Stimulated activated CD8-positive, alpha-beta memory T cell treated with anti-CD3 and anti-CD28 coated beads, Interleukin-15, amount 100 ng/mL, for 1 hour (primary cell): ENCODE results near the gene FAM240A.

ENCODE experiments used
- DNase-seq: peaks from one replicate; pipeline ENCODE4 v3.0.0-alpha.2; 2020; ENCODE audit warnings: low read depth

Gene FAM240A

DNA sequence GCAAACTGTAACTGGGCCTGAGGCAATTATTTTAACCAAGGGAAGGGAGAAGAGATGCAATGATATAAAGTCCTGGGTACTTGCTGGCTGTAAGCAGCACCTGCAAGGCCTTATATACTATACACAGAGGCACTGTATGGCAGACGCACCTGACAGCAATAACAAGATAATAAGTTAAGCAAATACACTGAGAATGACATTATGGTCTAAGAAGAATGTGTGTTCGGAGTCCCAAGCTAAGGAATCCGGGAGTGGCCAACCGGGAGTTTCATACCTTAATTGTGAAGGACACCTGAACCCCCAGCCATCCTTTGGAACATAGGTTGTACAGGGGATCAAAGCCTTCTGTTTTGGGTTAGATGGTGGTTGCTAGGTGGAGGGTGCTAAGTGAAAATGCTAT lies 13.7 kb downstream of the FAM240A start:
- no peak for DNase-seq

DNA sequence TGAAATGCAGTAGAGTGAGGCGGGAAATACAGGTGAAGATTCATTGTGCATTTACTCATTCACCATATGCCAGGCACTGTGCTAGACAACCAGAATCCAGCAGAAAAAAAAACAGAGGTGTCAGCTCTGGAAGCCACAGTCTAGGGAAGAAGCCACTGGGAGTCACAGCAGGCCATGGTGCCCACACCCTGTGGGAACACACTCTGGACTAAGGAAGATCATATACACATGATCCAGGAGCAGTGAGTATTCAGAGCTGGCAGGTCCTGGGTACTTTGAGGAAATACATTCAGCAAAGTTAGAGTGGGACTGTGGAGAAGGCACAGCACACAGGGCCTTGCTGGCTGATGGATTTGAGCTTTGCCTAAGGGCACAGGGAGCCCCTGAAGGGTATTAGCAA lies 14.8 kb downstream of the FAM240A start:
- no peak for DNase-seq

DNA sequence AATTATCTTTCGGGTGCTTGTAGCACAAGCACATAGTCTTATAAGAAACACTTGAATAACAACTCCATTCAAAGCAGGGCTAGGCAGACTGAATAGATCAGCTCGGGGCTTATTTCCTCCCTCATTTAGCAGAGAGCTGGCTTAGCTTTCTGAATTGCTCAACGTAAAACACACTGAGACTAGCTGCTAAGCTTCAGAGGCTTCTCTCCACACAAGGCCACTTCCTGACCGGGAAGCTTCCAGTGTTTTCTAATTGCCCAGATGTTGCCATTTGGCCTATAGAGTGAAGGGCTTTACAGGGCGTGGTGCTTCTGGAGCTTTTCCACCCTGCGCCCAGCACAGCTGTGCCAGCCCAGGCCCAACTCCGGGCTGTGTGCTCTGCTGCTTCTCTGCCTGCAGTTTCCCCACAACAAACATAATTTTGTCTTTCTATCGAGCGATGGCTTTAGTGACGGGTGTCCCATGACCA lies 16.6 kb downstream of the FAM240A start:
- DNase-seq = no peak

DNA sequence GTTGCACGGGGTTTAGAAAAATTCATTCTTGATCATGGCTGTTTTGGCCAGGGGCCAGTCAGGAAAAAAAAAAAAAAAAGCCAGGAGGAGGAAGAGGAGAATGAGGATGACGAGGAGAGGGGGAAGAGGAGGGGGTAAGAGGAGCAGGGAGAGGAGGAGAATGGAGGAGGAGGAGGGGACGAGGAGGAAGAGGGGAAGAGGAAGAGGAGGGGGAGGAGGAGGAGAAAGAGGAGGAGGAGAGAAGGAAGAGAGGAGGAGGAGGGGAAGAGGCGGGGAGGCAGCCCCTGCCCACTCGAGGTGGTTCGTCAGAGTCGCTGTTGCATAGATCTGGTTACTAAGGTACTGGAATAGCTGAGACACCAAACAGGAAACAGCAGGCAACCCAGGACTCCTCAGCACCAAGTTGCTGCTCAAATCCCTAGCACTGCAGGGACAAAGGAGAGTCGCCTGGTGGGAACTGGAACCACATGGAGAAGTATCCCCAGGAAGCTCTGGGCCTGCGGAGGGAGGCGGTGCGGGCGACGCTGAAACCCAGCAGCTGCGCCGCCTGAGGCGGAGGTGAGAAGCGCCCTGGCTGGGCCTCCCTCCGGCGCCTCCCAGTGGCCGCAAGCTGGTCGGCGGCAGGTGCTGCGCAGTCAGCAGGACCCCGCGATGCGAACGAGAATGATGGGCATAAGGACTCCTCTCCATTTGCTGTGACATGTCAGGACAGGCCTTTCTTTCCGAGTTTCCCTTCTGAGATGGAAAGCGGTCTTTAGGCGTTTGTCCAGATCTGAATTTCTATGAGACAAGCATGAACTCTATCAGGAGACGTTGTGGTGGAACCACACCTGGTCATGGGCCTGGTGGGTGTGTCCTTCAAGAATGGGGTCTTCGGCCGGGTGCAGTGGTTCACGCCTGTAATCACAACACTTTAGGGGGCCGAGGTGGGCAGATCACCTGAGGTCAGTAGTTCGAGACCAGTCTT lies 17.5 kb downstream of the FAM240A start:
- peak; percentile 60 for DNase-seq

DNA sequence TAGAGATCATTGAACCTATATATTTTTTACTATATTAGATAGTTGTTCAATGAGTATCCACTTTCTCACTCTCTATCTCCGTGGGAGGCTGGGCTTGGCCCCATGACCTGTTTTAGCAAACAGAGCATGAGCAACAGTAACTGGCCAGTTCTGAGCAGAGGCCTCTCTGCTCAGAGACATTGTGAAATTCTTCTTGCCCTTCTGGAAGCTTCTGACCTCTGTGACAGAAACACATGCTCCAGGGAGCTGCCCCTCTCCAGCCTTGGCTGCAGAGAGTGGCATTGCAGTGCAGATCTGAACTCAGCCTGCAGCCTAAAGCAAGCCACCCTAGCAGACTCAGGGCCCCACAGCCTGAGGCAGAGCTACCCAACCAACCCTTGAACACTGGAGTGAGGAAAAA lies 20.5 kb downstream of the FAM240A start:
- DNase-seq = no peak

DNA sequence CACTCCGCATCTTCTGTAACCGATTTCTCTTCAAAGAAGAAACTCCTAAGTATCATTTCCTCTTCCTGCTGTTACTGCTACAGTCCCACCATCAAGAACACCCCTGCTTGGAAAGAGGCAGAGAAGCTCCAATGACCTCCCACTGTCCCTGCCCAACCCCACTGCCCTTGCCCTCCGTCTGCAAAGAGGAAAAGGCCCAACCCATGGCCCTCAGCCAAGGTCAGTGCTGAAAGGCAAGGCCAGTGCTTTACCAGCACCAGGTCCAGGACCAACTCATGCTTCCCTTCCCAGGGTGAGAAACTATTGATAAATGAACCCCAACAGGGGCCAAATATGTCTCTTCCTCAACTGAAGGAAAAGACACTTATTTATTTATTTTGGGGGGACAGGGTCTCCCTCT lies 22.5 kb downstream of the FAM240A start:
- no peak for DNase-seq

DNA sequence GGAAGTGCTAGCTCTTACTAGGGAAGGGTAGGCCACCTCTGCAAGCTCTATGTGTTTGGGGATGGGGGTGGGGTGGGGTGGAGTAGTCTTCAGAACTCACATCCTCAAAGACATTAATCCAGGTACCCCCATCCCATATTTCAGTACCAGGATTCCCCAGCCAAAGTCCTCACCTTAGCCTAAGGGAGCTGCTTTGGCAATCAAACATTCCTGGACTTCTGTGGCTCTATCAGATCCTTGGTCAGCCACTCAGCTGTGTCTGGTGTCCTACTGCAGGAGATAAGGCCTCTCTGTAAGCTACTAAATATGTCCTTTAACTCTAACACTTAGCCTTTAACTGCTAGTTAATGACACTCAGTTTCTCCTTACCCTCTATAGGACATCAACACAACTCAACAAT lies 26.9 kb downstream of the FAM240A start:
- no peak for DNase-seq

DNA sequence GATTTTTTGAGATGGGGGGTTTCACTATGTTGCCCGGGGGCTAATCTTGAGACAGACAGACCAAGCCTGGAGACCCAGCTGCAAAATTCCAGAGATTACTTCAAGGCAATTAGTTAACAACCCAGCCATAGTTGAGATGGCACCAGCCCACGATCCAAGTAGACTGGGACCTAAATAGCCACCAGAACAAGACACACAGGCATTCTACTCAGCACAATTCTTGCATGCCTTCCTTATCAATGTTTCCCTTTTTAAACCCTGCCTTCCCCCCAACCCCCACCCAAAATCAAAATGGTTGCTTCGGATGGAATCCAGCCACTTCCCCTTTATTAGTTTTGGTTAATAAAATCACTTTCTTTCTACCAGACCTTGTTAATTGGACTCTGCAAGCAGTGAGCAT lies 28.6 kb downstream of the FAM240A start:
- DNase-seq = no peak

DNA sequence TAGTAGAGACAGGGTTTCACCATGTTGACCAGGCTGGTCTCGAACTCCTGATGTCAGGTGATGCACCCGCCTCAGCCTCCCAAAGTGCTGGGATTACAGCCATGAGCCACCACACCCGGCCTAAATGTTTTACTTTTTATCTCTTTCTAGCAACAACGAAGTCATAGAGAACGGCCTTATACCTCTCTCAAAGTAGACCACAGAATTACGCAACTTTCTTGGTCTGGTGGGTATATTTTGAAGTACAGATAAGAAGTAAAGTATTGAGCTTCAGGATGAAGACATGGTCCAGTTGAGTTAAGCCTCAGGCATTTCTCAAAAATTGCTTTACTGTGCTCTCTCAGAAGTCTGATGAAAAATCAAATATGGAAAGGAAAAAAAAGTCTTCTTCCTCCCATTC lies 30.6 kb downstream of the FAM240A start:
- DNase-seq = no peak

DNA sequence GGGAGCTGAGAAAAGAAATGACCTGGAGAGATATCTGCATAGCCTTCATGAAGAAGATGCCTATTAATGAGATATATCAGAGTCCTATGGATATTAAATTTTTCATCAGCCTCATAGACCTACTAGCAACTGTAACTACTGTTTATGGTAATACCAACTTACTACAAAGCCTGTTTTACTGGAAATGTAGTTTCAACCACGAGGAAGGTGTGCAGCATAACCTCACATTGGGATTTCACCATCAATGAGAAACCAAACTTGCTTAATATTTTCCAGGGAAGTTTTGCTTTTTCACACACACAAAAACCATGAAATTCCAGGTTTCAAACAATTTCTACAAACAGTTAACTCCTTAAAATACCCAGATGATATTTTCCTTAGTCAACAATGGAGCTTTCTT lies 31.4 kb downstream of the FAM240A start:
- no peak for DNase-seq

DNA sequence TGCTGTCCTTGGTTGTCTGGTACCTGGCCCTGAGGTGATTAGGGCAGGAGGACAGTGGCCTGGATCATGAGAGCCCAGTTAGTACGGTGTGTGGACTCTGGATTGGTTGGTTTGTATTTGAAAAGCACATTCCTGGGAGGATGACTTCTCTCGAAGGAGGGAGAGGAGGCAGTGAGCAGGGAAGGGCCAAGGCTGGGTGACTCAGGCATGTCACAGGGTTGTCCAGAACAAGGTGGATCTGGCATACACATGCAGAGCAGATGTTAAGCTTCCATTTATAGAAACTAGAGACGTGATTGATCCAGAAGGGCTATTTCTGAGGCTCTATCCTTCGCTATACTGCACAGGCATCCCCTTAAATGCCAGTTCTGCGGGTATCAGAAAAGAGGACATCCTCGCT lies 34.4 kb downstream of the FAM240A start:
- no peak for DNase-seq

DNA sequence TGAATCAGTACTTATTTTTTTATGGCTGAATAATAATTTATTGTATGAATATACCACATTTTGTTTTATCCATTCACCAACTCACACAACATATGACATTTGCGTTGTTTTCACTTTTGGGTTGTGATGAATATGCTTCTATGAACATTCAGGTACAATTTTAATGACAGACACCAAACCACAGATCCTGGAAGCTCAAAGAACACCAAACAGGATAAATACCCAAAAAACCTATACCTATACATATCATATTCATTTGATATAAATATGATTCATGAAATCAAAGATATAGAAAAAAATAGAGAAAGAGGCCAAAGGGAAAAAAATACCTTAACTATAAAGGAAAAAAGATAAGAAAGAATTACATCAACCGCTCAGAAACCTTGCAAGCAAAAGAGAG lies 35.8 kb downstream of the FAM240A start:
- no peak for DNase-seq

DNA sequence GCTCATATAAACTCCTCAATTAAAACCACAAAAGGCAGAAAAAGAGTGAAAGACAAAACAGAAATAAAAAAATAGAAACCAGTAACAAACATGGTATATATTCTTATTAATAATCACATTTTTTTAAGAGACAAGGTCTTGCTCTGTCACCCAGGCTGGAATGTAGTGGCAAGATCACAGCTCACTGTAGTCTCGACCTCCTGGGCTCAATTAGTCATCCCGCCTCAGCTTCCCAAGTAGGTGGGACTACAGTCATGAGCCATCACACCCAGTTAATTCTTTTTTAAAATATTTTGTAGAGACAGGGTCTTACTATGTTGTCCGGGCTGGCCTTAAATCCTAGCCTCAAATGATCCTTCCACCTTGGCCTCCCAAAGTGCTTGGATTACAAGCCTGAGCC lies 37.1 kb downstream of the FAM240A start:
- no peak for DNase-seq

DNA sequence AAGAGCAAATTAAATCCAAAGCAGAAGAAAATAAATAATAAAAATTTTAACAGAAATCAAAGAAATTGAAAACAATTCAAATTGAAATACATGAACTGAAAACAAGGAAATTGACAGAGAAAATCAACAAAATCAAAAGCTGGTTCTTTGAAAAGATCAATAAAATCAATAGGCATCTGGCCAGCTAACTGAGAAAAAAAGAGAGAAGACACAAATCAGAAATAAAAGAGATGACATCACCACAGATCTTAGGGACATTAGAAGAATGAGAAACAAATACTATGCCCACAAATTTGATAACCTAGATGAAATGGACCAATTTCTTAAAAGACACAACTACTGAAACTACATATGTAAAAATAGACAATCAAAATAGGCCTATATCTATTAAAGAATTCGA lies 38.8 kb downstream of the FAM240A start:
- no peak for DNase-seq

DNA sequence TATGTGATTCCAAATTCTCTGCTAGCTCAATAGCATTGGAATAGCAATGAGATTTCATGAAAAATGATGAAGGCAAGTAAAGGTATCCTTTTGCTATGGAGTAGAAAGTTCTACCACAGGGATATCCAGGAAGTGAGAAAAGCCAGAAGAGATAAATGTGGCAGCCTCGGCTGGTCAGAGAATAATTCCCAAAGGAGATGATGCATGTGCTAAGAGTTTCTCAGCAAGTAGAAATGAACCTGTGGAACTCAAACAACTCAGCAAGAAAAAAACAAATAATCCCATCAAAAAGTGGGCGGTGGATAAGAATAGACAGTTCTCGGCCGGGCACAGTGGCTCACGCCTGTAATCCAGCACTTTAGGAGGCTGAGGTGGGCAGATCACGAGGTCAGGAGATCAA lies 42.9 kb downstream of the FAM240A start:
- no peak for DNase-seq

DNA sequence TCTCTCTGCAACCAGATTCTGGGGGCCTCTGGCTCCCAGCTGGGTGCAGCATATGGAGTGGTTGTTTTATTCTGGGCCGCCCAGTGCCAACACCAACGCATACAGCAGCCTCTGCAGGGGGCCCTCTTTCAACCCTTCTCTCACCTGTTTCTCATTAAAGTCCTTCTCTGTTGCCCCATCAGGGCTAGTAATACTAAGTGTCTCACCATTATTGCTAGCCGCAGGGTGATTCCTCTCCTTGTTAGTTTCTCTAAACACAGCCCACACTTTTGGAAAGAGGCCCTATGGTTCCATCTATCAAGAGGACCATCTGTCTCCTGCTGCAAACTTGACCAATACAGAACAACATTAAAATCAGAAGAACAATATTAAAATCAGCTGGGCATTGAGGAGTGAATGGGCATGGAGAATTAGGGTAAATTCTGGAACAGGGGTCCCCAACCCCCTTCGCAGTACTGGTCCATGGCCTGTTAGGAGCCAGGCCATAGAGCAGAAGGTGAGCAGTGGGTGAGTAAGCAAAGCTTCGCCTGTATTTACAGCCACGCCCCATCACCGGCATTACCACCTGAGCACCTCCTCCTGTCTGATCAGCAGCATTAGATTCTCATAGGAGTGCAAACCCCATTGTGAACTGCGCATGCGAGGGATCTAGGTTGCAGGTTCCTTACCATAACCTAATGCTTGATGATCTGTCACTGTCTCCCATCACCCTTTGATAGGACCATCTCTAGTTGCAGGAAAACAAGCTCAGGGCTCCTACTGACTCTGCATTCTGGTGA lies 44.6 kb downstream of the FAM240A start:
- no peak for DNase-seq

DNA sequence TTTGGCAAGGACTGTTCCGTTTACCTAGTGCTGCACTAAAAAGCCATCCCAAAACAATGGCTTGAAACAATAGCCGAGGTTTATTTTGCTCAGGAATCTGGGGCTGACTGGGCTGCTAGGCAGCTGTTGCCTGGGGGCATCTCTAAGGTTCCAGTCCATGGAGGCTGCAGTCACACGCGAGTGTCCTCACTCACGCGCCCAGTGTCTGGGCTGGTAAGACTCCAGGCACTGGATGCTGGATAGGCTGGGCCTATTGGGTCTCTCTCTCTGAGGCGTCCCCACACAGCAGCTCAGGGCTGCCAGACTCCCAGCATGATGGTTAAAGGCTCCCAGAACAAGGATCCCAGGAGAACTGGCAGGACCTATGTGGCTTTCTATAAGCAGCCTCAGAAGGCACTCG lies 47.0 kb downstream of the FAM240A start:
- DNase-seq = no peak

DNA sequence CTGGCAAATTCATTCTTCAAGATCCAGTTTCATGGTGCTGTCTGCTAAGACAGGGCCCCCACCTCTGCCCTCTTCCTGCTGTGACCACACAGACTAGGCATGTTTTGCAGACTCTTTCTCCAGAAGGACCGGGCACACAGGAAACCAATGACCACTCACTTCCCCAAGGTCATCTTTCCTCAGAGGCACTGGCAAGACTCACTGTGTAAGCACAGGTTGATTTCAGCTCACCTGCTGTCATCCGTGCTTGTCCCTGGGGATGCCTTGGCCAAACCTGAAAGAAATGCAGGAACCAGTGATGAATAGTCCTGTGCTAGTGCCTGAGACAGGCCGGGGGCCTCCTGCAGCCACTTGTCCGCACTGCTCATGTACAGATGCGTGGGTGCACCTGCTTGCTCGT lies 47.7 kb downstream of the FAM240A start:
- DNase-seq = no peak

DNA sequence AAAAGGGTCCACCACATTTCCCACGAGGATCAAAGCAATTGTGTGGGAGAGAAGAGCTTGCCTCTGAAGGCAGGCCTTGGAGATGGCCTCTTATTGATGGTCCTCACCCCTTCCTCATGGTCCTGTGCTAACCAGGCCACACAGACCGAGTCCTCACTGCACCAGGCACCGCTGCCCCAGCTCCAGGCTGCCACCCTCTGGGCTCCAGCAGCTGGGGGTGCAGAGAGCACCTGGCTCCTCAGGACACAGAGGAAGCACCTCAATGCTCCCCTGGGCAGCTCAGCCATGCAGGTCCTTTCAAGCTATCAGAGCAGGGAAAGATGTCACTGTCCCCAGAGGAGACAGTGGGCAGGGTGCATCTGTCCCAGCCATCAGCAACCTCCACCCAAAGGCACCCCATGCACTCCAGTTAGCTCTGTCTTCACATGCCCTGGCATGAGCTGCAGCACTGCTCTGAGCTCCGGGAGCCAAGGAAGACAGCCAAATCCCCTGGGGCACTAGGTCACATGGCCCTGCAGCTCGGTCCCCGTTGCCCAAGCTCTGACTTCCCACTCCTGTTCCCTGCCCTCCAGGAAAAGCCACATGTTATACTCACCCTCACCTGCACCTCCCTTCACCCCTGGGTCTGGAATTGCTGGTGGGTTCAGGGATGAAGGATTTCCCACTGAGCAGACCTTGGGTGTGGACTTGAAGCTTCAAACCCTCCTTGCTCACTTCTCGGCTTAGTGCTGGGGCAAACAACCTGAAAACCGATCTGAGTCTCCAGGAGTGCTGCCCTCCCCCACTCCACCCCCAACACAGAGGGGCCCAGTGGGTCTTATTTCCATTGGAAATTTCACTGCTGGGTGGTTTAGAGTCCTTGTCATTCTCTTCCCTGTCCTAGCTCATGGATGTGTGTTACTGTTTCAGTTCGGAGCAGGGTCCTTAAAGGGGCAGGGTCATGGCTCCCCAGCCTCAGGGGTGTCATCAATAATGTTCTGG lies 48.5 kb downstream of the FAM240A start:
- no peak for DNase-seq

DNA sequence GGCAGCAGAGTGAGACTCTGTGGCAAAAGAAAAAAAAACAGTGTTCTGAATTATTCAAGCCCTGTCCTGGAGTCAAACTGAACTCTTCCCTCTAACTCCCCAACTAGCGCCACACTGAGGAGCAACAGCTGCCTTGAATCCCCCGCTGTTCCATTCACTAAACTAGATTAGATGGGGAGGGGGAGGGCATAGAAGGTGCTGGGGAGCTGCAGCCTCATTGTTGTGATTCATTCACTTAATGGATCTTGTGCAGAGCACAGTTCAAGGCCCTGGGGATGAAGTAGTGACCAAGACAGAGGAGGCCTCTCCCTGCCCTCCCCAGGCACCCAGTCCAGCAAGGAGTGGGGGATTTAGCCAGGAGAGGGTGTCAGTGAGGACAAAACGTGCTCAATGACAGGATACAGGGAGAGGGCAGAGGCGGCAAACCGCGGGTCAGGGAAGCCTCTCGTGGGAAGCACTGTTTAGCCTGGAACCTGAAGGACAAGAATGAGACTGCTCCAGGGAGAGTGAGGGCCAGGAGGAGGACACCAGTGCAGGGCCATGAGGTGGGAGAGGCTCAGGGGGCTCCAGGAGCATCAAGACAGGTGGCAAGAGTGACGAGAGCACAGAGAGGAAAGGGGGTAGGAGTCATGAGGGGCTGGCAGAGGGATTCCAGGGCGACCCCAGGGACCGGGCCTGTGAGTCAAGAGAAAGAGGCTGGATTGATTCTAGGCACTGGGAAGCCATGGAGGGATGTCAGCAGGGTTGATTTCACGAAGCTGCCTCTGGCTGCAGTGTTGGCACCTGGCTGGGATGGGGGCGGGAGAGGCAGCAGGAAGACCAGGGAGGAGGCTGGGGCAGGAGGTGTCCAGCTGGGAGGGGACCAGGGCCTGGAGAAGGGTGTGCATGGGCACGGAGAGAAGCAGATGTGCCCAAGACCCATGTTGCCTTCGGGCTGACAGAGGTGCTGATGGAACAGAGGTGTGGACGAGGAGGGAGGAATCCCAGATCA lies 49.7 kb downstream of the FAM240A start:
- DNase-seq = no peak
